Effector memory CD8-positive, alpha-beta T cell (primary cell): ENCODE results near the gene CD3G.

Source experiments
- ATAC-seq: fragments of 150-1000 bp; cut with Tn5 transposase; replicated peaks from 2 replicates; pipeline ENCODE4 v1.10.0; 2021; ENCODE audit warnings: mild to moderate bottlenecking, moderate library complexity
- DNase-seq, 3 experiments: peaks; one replicate each; pipeline ENCODE4 v3.0.0; 2021
- H3K27ac Mint-ChIP-seq, 2 donors: one replicate each; pipeline ENCODE4 v1.8.0; 2022; ENCODE audit warnings: mild to moderate bottlenecking in 2 of 2, mixed read lengths in 2 of 2, moderate library complexity in 2 of 2
- H3K27me3 Mint-ChIP-seq, 2 donors: one replicate each; pipeline ENCODE4 v1.8.0; 2022; ENCODE audit warnings: mixed read lengths in 2 of 2
- H3K36me3 Mint-ChIP-seq: one replicate; pipeline ENCODE4 v1.8.0; 2022; ENCODE audit warnings: mild to moderate bottlenecking, moderate library complexity, mixed read lengths; ENCODE audit not compliant: insufficient read depth
- H3K4me1 Mint-ChIP-seq, 2 donors: one replicate each; pipeline ENCODE4 v1.8.0; 2022; ENCODE audit warnings: low read depth in 2 of 2, mixed read lengths in 2 of 2
- H3K4me3 Mint-ChIP-seq, 2 donors: one replicate each; pipeline ENCODE4 v1.8.0; 2022; ENCODE audit warnings: mild to moderate bottlenecking in 2 of 2, mixed read lengths in 2 of 2, moderate library complexity in 2 of 2
- H3K9me3 Mint-ChIP-seq, 2 donors: one replicate each; pipeline ENCODE4 v1.8.0; 2022; ENCODE audit warnings: mixed read lengths in 2 of 2

Gene CD3G

GRCh38 chr11:118370774-118371173 is 26.6 kb downstream of the CD3G start:
- Mint-ChIP-seq H3K27ac (no peak overlapping the region), H3K27me3 (no peaks in the 10 kb centered on the region)

GRCh38 chr11:118373263-118373662 is 29.1 kb downstream of the CD3G start:
- Mint-ChIP-seq H3K4me1 (no peaks in the 10 kb centered on the region), H3K4me3 (no peak overlapping the region), H3K27me3 (no peaks in the 10 kb centered on the region), H3K36me3 (peaks cover 100% of the 10 kb centered on the region), H3K9me3 (no peaks in the 10 kb centered on the region), H3K27ac (no peak overlapping the region)
- no peak for DNase-seq
- ATAC-seq: no peak

More at GRCh38 chr11:118370774-118371173, 26.6 kb downstream of the CD3G start:
- DNase-seq (no peak), ATAC-seq (no peak)
- no peak overlapping the region for H3K4me3 Mint-ChIP-seq
- H3K36me3 Mint-ChIP-seq: peaks cover 99% of the 10 kb centered on the region
- no peaks in the 10 kb centered on the region for H3K9me3 Mint-ChIP-seq
- H3K4me1 Mint-ChIP-seq: no peaks in the 10 kb centered on the region

GRCh38 chr11:118373871-118374270 is 29.7 kb downstream of the CD3G start:
- ATAC-seq (no peak), DNase-seq (no peak)
- H3K27ac Mint-ChIP-seq: no peak overlapping the region
- H3K36me3 Mint-ChIP-seq: peaks cover 100% of the 10 kb centered on the region
- H3K4me3 Mint-ChIP-seq: no peak overlapping the region
- no peaks in the 10 kb centered on the region for H3K27me3 Mint-ChIP-seq
- no peaks in the 10 kb centered on the region for H3K4me1 Mint-ChIP-seq
- no peaks in the 10 kb centered on the region for H3K9me3 Mint-ChIP-seq

GRCh38 chr11:118374729-118375128 is 30.6 kb downstream of the CD3G start:
- ATAC-seq: no peak
- H3K9me3 Mint-ChIP-seq: no peaks in the 10 kb centered on the region
- no peak overlapping the region for H3K4me3 Mint-ChIP-seq
- H3K36me3 Mint-ChIP-seq: peaks cover 100% of the 10 kb centered on the region
- no peak for DNase-seq
- H3K4me1 Mint-ChIP-seq: no peaks in the 10 kb centered on the region
- no peaks in the 10 kb centered on the region for H3K27me3 Mint-ChIP-seq
- H3K27ac Mint-ChIP-seq: peak overlapping the region in 1 of 2 donors; percentile 38

- peak overlapping the region in 1 of 2 donors; percentile 6 for H3K27ac Mint-ChIP-seq
- H3K36me3 Mint-ChIP-seq: peaks cover 91% of the 10 kb centered on the region
- H3K4me1 Mint-ChIP-seq: no peaks in the 10 kb centered on the region
- no peak overlapping the region for H3K4me3 Mint-ChIP-seq
- no peak for DNase-seq
- no peaks in the 10 kb centered on the region for H3K9me3 Mint-ChIP-seq
- H3K27me3 Mint-ChIP-seq: no peaks in the 10 kb centered on the region
- ATAC-seq: no peak
Observed at GRCh38 chr11:118375978-118376377, 31.8 kb downstream of the CD3G start.

GRCh38 chr11:118379497-118379896 is 35.4 kb downstream of the CD3G start:
- DNase-seq: no peak
- no peak for ATAC-seq
- H3K36me3 Mint-ChIP-seq: peaks cover 89% of the 10 kb centered on the region
- H3K4me1 Mint-ChIP-seq: no peaks in the 10 kb centered on the region
- H3K27ac Mint-ChIP-seq: peak overlapping the region in 1 of 2 donors; percentile 12
- no peak overlapping the region for H3K4me3 Mint-ChIP-seq
- H3K9me3 Mint-ChIP-seq: no peaks in the 10 kb centered on the region
- H3K27me3 Mint-ChIP-seq: no peaks in the 10 kb centered on the region

GRCh38 chr11:118380571-118380970 is 36.4 kb downstream of the CD3G start:
- DNase-seq (no peak), ATAC-seq (no peak)
- Mint-ChIP-seq H3K4me1 (no peaks in the 10 kb centered on the region), H3K36me3 (peaks cover 89% of the 10 kb centered on the region), H3K9me3 (no peaks in the 10 kb centered on the region), H3K4me3 (no peak overlapping the region), H3K27ac (no peak overlapping the region), H3K27me3 (no peaks in the 10 kb centered on the region)

- H3K27me3 Mint-ChIP-seq: no peaks in the 10 kb centered on the region
- no peak for DNase-seq
- H3K4me3 Mint-ChIP-seq: no peak overlapping the region
- no peaks in the 10 kb centered on the region for H3K9me3 Mint-ChIP-seq
- H3K4me1 Mint-ChIP-seq: no peaks in the 10 kb centered on the region
- H3K27ac Mint-ChIP-seq: no peak overlapping the region
- no peak for ATAC-seq
- peaks cover 89% of the 10 kb centered on the region for H3K36me3 Mint-ChIP-seq
Observed at GRCh38 chr11:118382954-118383353, 38.8 kb downstream of the CD3G start.

GRCh38 chr11:118383657-118384056 is 39.5 kb downstream of the CD3G start:
- Mint-ChIP-seq H3K27ac (no peak overlapping the region), H3K36me3 (peaks cover 89% of the 10 kb centered on the region), H3K9me3 (no peaks in the 10 kb centered on the region), H3K4me3 (no peak overlapping the region), H3K4me1 (no peaks in the 10 kb centered on the region), H3K27me3 (no peaks in the 10 kb centered on the region)
- DNase-seq (no peak), ATAC-seq (no peak)

GRCh38 chr11:118396097-118396501 is 52.0 kb downstream of the CD3G start:
- H3K27me3 Mint-ChIP-seq: no peaks in the 10 kb centered on the region
- H3K4me3 Mint-ChIP-seq: peak overlapping the region; percentile 51 to 62
- H3K9me3 Mint-ChIP-seq: no peaks in the 10 kb centered on the region
- peaks cover 23 to 32% of the 10 kb centered on the region in 2 donors for H3K4me1 Mint-ChIP-seq
- H3K27ac Mint-ChIP-seq: peak overlapping the region; percentile 97 to 99
- peaks cover 75% of the 10 kb centered on the region for H3K36me3 Mint-ChIP-seq
- DNase-seq (peak in 1 of 3 experiments; percentile 17), ATAC-seq (peak; percentile 11)

GRCh38 chr11:118397448-118397847 is 53.3 kb downstream of the CD3G start:
- peak overlapping the region; percentile 97 to 99 for H3K27ac Mint-ChIP-seq

GRCh38 chr11:118398791-118399559 is 54.8 kb downstream of the CD3G start:
- Mint-ChIP-seq H3K27me3 (no peaks in the 10 kb centered on the region), H3K9me3 (no peaks in the 10 kb centered on the region), H3K4me1 (peaks cover 37 to 52% of the 10 kb centered on the region in 2 donors), H3K4me3 (peak overlapping the region; percentile 95 to 98), H3K36me3 (peaks cover 72% of the 10 kb centered on the region), H3K27ac (peak overlapping the region; percentile 97 to 99)
- ATAC-seq: peak; percentile 82
- DNase-seq: peak; percentile 42 to 51 (median 50)

More at GRCh38 chr11:118397448-118397847, 53.3 kb downstream of the CD3G start:
- H3K36me3 Mint-ChIP-seq: peaks cover 70% of the 10 kb centered on the region
- DNase-seq: no peak
- H3K4me1 Mint-ChIP-seq: peaks cover 30 to 44% of the 10 kb centered on the region in 2 donors
- no peak for ATAC-seq
- no peaks in the 10 kb centered on the region for H3K27me3 Mint-ChIP-seq
- H3K4me3 Mint-ChIP-seq: no peak overlapping the region
- no peaks in the 10 kb centered on the region for H3K9me3 Mint-ChIP-seq

GRCh38 chr11:118401151-118401879 is 57.2 kb downstream of the CD3G start, which contains the start of gene ATP5MG:
Gene ATP5MG (plus strand): TSS chr11:118401606. CDS start chr11:118401666, 60 bp downstream.
- Mint-ChIP-seq H3K4me1 (peaks cover 43 to 65% of the 10 kb centered on the region in 2 donors), H3K27ac (peak within 1 kb of the TSS; percentile 97 to 99), H3K27me3 (no peaks in the 10 kb centered on the region), H3K9me3 (no peaks in the 10 kb centered on the region), H3K36me3 (peaks cover 56% of the 10 kb centered on the region), H3K4me3 (peak within 1 kb of the TSS; percentile 95 to 98)
- DNase-seq (peak; percentile 87 to 93 (median 91)), ATAC-seq (peak; percentile 60)
